ENCODE results near the gene OR4F6. TPM values are rescaled to one million over a fixed set of nuclear protein-coding genes. Genes with fewer than 3 reads are reported as not detected.

The OR4F6 gene
- total RNA-seq, 1 donor from 2014 or later, result not detected

DNA sequence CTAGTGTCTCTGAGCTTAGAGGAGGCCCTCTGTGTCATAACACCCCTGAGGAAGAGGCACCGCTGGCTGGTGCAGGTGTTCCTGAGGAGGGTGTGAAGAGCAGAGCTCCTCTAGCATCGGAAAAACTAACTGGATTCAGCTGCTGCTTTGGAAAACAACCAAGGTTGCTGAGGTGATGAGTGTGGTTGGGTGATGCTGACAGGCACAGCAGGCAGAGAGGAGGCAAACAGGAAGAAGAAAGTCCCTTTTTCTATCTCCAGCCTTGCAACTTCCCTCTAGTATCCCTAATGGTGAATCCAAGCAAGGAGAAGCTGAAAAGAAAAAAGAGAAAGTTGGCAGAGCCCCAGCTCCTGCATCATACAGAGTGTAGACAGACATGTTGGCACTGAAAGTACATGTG is 4.9 kb downstream of the OR4F6 start:
- DNase-seq (ENCODE audit: extremely low spot score, unreplicated experiment), result no peak
- Mint-ChIP-seq H3K36me3 (ENCODE audit: unreplicated experiment) (no peaks in the 10 kb centered on the region), H3K27ac (ENCODE audit: unreplicated experiment) (no peak overlapping the region), H3K27me3 (ENCODE audit: unreplicated experiment) (peaks cover 12% of the 10 kb centered on the region), H3K4me1 (ENCODE audit: unreplicated experiment) (no peaks in the 10 kb centered on the region), H3K9me3 (ENCODE audit: unreplicated experiment) (no peaks in the 10 kb centered on the region), H3K4me3 (ENCODE audit: unreplicated experiment) (no peak overlapping the region)
- TF ChIP-seq, protein P1, sequence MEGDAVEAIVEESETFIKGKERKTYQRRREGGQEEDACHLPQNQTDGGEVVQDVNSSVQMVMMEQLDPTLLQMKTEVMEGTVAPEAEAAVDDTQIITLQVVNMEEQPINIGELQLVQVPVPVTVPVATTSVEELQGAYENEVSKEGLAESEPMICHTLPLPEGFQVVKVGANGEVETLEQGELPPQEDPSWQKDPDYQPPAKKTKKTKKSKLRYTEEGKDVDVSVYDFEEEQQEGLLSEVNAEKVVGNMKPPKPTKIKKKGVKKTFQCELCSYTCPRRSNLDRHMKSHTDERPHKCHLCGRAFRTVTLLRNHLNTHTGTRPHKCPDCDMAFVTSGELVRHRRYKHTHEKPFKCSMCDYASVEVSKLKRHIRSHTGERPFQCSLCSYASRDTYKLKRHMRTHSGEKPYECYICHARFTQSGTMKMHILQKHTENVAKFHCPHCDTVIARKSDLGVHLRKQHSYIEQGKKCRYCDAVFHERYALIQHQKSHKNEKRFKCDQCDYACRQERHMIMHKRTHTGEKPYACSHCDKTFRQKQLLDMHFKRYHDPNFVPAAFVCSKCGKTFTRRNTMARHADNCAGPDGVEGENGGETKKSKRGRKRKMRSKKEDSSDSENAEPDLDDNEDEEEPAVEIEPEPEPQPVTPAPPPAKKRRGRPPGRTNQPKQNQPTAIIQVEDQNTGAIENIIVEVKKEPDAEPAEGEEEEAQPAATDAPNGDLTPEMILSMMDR (IDR thresholded peaks at IDR 0.05), result no peak

GRCh38 chr15:101810456-101810855 is 7.1 kb downstream of the OR4F6 start:
- Mint-ChIP-seq H3K27ac (ENCODE audit: unreplicated experiment) (no peak overlapping the region), H3K27me3 (ENCODE audit: unreplicated experiment) (peaks cover 2% of the 10 kb centered on the region), H3K9me3 (ENCODE audit: unreplicated experiment) (no peaks in the 10 kb centered on the region), H3K4me3 (ENCODE audit: unreplicated experiment) (no peak overlapping the region), H3K4me1 (ENCODE audit: unreplicated experiment) (no peaks in the 10 kb centered on the region), H3K36me3 (ENCODE audit: unreplicated experiment) (no peaks in the 10 kb centered on the region)
- DNase-seq (ENCODE audit: extremely low spot score, unreplicated experiment), result no peak
- TF ChIP-seq, protein P1 (IDR thresholded peaks at IDR 0.05), result no peak

GRCh38 chr15:101810876-101811275 is 7.6 kb downstream of the OR4F6 start:
- Mint-ChIP-seq H3K9me3 (ENCODE audit: unreplicated experiment) (no peaks in the 10 kb centered on the region), H3K4me3 (ENCODE audit: unreplicated experiment) (no peak overlapping the region), H3K36me3 (ENCODE audit: unreplicated experiment) (no peaks in the 10 kb centered on the region), H3K27ac (ENCODE audit: unreplicated experiment) (no peak overlapping the region), H3K27me3 (ENCODE audit: unreplicated experiment) (peaks cover 2% of the 10 kb centered on the region), H3K4me1 (ENCODE audit: unreplicated experiment) (no peaks in the 10 kb centered on the region)
- no peak for DNase-seq (ENCODE audit: extremely low spot score, unreplicated experiment)
- TF ChIP-seq, protein P1 (IDR thresholded peaks at IDR 0.05), result no peak

DNA sequence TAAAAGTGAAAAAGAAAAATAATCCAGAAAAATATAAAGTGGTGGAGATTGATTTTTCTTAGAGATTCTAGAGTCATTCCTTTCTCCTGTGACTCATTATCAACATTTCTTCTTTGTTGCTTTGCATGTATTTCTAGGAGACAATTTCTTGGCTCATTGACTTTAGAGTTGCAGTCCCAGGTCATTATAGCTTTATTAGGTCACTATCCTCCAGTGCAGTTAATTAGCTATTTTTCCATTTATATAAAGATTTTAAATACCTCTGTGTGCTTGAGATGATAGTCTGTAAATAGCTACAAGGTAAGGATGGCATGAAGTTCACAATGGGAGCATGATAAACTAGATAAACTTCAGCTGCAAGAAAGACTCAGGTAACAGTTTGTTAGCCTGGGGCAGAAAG is 8.6 kb downstream of the OR4F6 start, which contains the start of gene OR4F15:
OR4F15 (plus strand) TSS at position 301 of the 400 bp plus-strand sequence. CDS start 5,985 bp downstream, outside the sequence.
- peaks cover 2% of the 10 kb centered on the region for H3K27me3 Mint-ChIP-seq (ENCODE audit: unreplicated experiment)
- no peaks in the 10 kb centered on the region for H3K9me3 Mint-ChIP-seq (ENCODE audit: unreplicated experiment)
- no peak for DNase-seq (ENCODE audit: extremely low spot score, unreplicated experiment)
- no peak within 1 kb of the TSS for H3K27ac Mint-ChIP-seq (ENCODE audit: unreplicated experiment)
- TF ChIP-seq, protein P1 (IDR thresholded peaks at IDR 0.05), result no peak
- no peak within 1 kb of the TSS for H3K4me3 Mint-ChIP-seq (ENCODE audit: unreplicated experiment)
- H3K36me3 Mint-ChIP-seq (ENCODE audit: unreplicated experiment), result no peaks in the 10 kb centered on the region
- H3K4me1 Mint-ChIP-seq (ENCODE audit: unreplicated experiment), result no peaks in the 10 kb centered on the region

DNA sequence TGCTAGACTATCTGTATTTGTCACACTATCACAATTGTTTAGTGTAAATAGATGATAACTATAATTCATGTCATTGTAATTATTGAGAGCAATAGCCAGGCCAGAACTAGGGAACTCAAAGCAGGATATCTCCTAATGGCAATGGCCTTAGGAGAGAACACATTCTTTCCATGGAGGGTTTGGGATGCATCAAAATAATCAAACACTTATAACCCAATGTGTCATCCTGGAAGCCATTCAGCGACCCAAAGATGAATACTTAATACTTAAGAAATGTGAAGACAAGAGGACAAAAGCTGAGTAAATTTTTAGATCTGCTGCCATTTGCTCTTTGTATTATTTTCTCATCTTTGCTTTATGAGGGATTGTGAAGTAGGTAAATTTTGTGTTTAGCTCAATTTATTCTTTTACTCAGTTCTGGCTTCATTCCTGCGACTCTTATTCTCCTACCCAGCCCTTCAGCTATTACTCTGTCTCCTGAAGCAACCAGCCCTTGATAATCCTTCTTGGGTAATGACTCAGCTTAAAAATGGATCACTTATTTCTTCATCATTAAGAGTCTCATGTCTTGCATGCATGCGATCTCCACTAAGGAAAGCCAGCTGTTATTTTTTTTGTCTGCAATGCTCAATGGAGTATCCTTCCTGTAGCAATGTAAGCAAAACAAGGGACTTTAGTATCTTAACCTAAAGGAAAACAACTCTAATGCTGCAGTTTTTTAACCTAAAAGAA is 10.7 kb downstream of the OR4F6 start:
- Mint-ChIP-seq H3K27ac (ENCODE audit: unreplicated experiment) (no peak overlapping the region), H3K4me3 (ENCODE audit: unreplicated experiment) (no peak overlapping the region), H3K36me3 (ENCODE audit: unreplicated experiment) (no peaks in the 10 kb centered on the region), H3K9me3 (ENCODE audit: unreplicated experiment) (no peaks in the 10 kb centered on the region), H3K27me3 (ENCODE audit: unreplicated experiment) (peaks cover 4% of the 10 kb centered on the region), H3K4me1 (ENCODE audit: unreplicated experiment) (no peaks in the 10 kb centered on the region)
- TF ChIP-seq, protein P1 (IDR thresholded peaks at IDR 0.05), result no peak
- no peak for DNase-seq (ENCODE audit: extremely low spot score, unreplicated experiment)
